H1 (cell line): Measurements from ENCODE around the gene IL1R1.

Source experiments
- RXRA ChIP-seq: IDR thresholded peaks from 2 replicates; pipeline ENCODE4 v1.6.1; 2011; ENCODE audit warnings: low read depth, mild to moderate bottlenecking, low read length, moderate library complexity; ENCODE audit not compliant: insufficient read depth
- SUZ12 ChIP-seq: fragments of 200-600 bp; sonication (generic); IDR thresholded peaks from 2 replicates; pipeline ENCODE4 v1.6.1; 2012; ENCODE audit warnings: mild to moderate bottlenecking, inconsistent platforms, low read length, moderate library complexity, mixed read lengths
- TF ChIP-seq, protein P1 (sequence below), 3 experiments: IDR thresholded peaks; 1 replicate in 2 of 3; 2 replicates in 1 of 3; pipeline versions ENCODE4 v1.5.1 to v1.6.1; 2011; ENCODE audit warnings: low read length in 3 of 3, mild to moderate bottlenecking in 3 of 3, inconsistent platforms in 2 of 3, low read depth in 1 of 3, moderate library complexity in 1 of 3; ENCODE audit not compliant: insufficient read depth in 1 of 3; ENCODE audit errors: control extremely low read depth in 1 of 3

DNA sequence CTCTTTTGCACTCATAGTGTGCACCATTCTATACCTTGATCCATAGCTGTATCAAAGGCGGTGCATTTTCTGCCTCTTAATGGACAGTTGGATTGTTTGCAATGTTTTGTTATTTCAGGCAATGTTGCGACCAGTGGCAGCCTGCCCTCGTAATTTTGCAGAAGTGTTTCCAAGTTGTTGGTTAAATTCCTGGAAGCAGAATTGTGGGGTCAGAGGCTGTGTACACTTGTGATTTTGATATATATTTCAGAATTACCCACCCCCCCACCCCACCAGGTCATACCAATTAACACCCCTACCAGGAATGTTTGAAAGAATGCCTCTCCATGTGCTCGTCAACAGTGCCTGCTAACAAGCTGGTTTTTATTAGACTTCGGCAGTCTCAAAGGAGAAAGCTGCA is 32.4 kb upstream of the IL1R1 start:
- TF ChIP-seq, protein P1, sequence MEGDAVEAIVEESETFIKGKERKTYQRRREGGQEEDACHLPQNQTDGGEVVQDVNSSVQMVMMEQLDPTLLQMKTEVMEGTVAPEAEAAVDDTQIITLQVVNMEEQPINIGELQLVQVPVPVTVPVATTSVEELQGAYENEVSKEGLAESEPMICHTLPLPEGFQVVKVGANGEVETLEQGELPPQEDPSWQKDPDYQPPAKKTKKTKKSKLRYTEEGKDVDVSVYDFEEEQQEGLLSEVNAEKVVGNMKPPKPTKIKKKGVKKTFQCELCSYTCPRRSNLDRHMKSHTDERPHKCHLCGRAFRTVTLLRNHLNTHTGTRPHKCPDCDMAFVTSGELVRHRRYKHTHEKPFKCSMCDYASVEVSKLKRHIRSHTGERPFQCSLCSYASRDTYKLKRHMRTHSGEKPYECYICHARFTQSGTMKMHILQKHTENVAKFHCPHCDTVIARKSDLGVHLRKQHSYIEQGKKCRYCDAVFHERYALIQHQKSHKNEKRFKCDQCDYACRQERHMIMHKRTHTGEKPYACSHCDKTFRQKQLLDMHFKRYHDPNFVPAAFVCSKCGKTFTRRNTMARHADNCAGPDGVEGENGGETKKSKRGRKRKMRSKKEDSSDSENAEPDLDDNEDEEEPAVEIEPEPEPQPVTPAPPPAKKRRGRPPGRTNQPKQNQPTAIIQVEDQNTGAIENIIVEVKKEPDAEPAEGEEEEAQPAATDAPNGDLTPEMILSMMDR (IDR thresholded peaks at IDR 0.05; ENCODE audit: control extremely low read depth in 1 of 3, insufficient read depth in 1 of 3, low read depth in 1 of 3, low read length in 3 of 3) = no peak
- TF ChIP-seq SUZ12 (no peak), RXRA (no peak)
